Hepatocyte (in vitro differentiated cells): Measurements from ENCODE around the gene USP50.

Experiments
- CTCF ChIP-seq: fragments of 200-600 bp; sonication (generic); IDR thresholded peaks from 2 replicates; pipeline ENCODE4 v1.5.1; 2016; ENCODE audit warnings: antibody characterized with exemption, mild to moderate bottlenecking; ENCODE audit not compliant: poor library complexity
- EZH2 ChIP-seq: fragments of 200-600 bp; sonication (generic); IDR thresholded peaks from 2 replicates; pipeline ENCODE4 v1.6.1; 2016; ENCODE audit warnings: antibody characterized with exemption, mild to moderate bottlenecking, borderline replicate concordance

DNA sequence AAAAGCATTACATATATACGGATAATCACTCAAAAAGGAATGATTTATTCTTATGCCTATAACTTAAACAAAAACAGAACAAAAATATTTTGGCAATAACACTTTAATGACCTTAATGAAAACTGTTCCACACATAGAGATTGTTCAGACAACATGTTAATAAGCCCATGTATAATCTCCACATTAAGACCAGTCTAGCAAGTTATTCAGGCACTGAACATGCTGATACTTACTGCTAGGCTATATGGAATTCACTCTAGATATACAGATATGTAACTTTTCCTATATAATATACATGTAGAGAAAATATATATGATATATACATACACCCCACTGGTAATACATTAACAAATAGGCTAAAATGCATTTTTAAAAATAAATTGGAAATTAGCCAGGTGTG is 43.8 kb upstream of the USP50 start:
- TF ChIP-seq CTCF (no peak), EZH2 (no peak)
